Esophagus squamous epithelium (tissue), 4 donors: ENCODE measurements around the gene SLC31A1.

Source experiments
- CTCF ChIP-seq, 6 experiments: fragments of 450-650 bp in 4 of 6; fragments of 200-600 bp in 2 of 6; sonication (generic) in 2 of 6; IDR thresholded peaks; one replicate each; pipeline ENCODE4 v1.5.1; 2016 to 2019; ENCODE audit warnings: antibody characterized with exemption in 6 of 6, mild to moderate bottlenecking in 4 of 6, moderate library complexity in 4 of 6
- POLR2A ChIP-seq, 4 donors: fragments of 450-650 bp; IDR thresholded peaks; one replicate each; pipeline ENCODE4 v1.6.1; 2017; ENCODE audit warnings: antibody characterized with exemption in 4 of 4, mild to moderate bottlenecking in 4 of 4, moderate library complexity in 3 of 4

GRCh38 chr9:113255438-113255837 lies 34.1 kb downstream of the SLC31A1 start:
- TF ChIP-seq CTCF (IDR thresholded peaks at IDR 0.05), result no peak
- no peak for TF ChIP-seq POLR2A (IDR thresholded peaks at IDR 0.05)
